Measurements from ENCODE around the gene TNRC18. TPM values are rescaled to one million over a fixed set of nuclear protein-coding genes. Genes with fewer than 3 reads are reported as not detected.

Gene TNRC18
- total and polyA plus RNA-seq, 4 donors: 2.3 to 37.1 (median 20.4) TPM

DNA sequence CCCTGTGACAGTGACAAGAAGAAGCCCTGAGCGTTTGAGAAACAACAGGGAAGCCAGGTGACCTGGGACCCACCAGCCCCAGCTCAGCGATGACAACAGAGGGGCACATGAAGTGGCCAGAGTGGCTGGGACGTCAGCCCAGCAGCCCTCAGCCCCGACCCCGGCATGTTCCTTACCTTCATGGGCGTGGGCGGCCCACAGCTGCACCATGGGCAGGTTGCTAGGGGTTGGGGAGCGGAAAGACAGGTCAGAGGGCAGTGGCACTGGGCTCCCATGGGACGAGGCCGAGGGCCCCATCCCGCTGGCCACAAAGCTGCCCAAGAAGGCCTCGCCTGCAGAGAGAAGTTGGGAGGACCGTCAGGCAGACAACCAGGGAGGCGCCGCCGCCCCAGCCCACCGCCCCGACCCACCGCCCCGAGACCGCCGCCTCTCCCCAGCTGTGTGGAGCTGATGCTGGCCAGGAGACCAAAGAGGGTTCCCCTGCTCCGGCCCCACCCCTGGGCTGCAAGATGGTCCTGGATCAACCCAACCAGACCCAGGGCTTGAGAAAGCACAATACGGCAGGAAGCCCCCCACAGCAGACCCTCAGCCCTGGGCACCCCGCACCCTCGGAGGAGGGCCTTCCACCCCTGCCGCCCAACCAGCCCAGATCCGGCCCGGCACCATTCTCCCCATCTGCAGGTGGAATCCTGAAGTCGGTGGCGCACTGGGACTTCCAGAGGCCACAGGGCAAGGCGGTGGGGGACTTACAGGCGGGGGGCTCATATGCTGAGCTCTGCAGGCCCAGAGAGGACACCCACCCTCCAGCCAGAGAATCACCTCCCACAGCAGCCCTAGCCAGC, 29.1 kb downstream of the TNRC18 start (continued):
- TF ChIP-seq HNF4A (conservative IDR thresholded peaks at IDR 0.05) (no peak), RAD21 (IDR thresholded peaks at IDR 0.05) (no peak), YY1 (IDR thresholded peaks at IDR 0.05) (no peak), GABPA (IDR thresholded peaks at IDR 0.05 in 1 of 2, conservative IDR thresholded peaks at IDR 0.05 in 1 of 2) (no peak)
- TF ChIP-seq, protein P1, sequence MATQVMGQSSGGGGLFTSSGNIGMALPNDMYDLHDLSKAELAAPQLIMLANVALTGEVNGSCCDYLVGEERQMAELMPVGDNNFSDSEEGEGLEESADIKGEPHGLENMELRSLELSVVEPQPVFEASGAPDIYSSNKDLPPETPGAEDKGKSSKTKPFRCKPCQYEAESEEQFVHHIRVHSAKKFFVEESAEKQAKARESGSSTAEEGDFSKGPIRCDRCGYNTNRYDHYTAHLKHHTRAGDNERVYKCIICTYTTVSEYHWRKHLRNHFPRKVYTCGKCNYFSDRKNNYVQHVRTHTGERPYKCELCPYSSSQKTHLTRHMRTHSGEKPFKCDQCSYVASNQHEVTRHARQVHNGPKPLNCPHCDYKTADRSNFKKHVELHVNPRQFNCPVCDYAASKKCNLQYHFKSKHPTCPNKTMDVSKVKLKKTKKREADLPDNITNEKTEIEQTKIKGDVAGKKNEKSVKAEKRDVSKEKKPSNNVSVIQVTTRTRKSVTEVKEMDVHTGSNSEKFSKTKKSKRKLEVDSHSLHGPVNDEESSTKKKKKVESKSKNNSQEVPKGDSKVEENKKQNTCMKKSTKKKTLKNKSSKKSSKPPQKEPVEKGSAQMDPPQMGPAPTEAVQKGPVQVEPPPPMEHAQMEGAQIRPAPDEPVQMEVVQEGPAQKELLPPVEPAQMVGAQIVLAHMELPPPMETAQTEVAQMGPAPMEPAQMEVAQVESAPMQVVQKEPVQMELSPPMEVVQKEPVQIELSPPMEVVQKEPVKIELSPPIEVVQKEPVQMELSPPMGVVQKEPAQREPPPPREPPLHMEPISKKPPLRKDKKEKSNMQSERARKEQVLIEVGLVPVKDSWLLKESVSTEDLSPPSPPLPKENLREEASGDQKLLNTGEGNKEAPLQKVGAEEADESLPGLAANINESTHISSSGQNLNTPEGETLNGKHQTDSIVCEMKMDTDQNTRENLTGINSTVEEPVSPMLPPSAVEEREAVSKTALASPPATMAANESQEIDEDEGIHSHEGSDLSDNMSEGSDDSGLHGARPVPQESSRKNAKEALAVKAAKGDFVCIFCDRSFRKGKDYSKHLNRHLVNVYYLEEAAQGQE (IDR thresholded peaks at IDR 0.05): no peak

DNA sequence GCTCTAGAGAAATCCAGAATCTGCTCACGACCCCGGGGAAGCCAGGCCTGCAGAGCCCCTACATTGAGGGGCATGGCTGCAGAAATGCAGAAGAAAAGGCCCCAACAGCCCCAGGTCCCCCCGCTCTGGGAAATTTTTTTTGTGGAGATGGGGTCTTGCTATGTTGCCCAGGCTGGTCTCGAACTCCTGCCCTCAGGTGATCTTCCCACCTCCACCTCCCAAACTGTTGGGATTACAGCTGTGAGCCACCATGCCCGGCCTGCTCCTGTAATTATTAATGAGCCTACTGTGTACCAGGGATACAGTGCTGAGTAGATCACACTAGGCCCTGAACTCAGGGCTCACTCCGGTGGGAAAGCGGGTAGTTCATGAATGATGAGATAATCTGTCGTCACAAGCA, 29.9 kb downstream of the TNRC18 start:
- Histone ChIP-seq H3K36me3 (ENCODE audit: control insufficient read depth in 4 of 4, insufficient read depth in 3 of 4, low read depth in 1 of 4, low read length in 3 of 4) (peaks cover 8 to 30% (median 17%) of the 10 kb centered on the region in 4 donors), H3K4me1 (ENCODE audit: control insufficient read depth in 4 of 4, insufficient read depth in 4 of 4, low read length in 3 of 4) (peaks cover 5 to 14% (median 7%) of the 10 kb centered on the region in 4 donors), H3K27ac (ENCODE audit: low read depth in 1 of 2, low read length in 2 of 2) (no peak overlapping the region), H3K9me3 (ENCODE audit: control insufficient read depth in 4 of 4, low read length in 3 of 4) (no peaks in the 10 kb centered on the region), H3K4me3 (ENCODE audit: low read depth in 1 of 3, low read length in 3 of 3) (no peak overlapping the region), H3K27me3 (ENCODE audit: control insufficient read depth in 4 of 4, insufficient read depth in 4 of 4, low read length in 3 of 4) (no peaks in the 10 kb centered on the region), H3K9ac (ENCODE audit: low read depth in 1 of 2, low read length in 2 of 2) (no peak overlapping the region)
- 95% methylated on average over 8 of the region's 8 CpGs for WGBS
- TF ChIP-seq NR2F2 (IDR thresholded peaks at IDR 0.05) (no peak), TAF1 (conservative IDR thresholded peaks at IDR 0.05) (no peak)
- TF ChIP-seq, protein P2, sequence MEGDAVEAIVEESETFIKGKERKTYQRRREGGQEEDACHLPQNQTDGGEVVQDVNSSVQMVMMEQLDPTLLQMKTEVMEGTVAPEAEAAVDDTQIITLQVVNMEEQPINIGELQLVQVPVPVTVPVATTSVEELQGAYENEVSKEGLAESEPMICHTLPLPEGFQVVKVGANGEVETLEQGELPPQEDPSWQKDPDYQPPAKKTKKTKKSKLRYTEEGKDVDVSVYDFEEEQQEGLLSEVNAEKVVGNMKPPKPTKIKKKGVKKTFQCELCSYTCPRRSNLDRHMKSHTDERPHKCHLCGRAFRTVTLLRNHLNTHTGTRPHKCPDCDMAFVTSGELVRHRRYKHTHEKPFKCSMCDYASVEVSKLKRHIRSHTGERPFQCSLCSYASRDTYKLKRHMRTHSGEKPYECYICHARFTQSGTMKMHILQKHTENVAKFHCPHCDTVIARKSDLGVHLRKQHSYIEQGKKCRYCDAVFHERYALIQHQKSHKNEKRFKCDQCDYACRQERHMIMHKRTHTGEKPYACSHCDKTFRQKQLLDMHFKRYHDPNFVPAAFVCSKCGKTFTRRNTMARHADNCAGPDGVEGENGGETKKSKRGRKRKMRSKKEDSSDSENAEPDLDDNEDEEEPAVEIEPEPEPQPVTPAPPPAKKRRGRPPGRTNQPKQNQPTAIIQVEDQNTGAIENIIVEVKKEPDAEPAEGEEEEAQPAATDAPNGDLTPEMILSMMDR (IDR thresholded peaks at IDR 0.05; ENCODE audit: low read depth, low read length, missing input control): no peak
- no peak for DNase-seq (ENCODE audit: low spot score)

DNA sequence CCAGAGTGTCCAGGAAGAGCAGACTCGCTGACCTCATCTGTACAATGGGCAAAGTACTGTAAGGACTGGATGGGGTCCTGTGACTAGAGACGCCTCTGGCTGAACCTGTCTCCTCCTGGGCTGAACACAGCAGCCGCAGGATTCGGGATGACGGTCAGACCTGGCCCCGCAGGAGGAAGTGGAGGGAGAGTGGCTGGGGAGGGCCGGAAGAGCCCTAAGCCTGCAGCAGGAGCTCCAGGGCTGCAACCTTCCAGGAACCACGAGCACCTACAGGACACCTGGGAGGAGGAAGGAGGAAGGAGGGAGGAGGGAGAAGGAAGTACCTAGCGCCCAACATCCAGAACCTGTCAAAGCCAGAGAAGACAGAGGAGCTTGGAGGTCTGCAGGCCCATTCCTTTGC, 30.3 kb downstream of the TNRC18 start:
- no peak for DNase-seq (ENCODE audit: low spot score)
- Histone ChIP-seq H3K4me3 (ENCODE audit: low read depth in 1 of 3, low read length in 3 of 3) (no peak overlapping the region), H3K27ac (ENCODE audit: low read depth in 1 of 2, low read length in 2 of 2) (no peak overlapping the region), H3K27me3 (ENCODE audit: control insufficient read depth in 4 of 4, insufficient read depth in 4 of 4, low read length in 3 of 4) (no peaks in the 10 kb centered on the region), H3K9me3 (ENCODE audit: control insufficient read depth in 4 of 4, low read length in 3 of 4) (no peaks in the 10 kb centered on the region), H3K9ac (ENCODE audit: low read depth in 1 of 2, low read length in 2 of 2) (no peak overlapping the region), H3K4me1 (ENCODE audit: control insufficient read depth in 4 of 4, insufficient read depth in 4 of 4, low read length in 3 of 4) (peaks cover 5 to 14% (median 7%) of the 10 kb centered on the region in 4 donors), H3K36me3 (ENCODE audit: control insufficient read depth in 4 of 4, insufficient read depth in 3 of 4, low read depth in 1 of 4, low read length in 3 of 4) (peaks cover 10 to 30% (median 17%) of the 10 kb centered on the region in 4 donors)
- WGBS: 91% methylated on average over 9 of the region's 9 CpGs
- no peak for TF ChIP-seq HNF4A (conservative IDR thresholded peaks at IDR 0.05)
- TF ChIP-seq, protein P1 (IDR thresholded peaks at IDR 0.05): no peak
- no peak for TF ChIP-seq FOXA2 (IDR thresholded peaks at IDR 0.05)
- no peak for TF ChIP-seq FOXA1 (IDR thresholded peaks at IDR 0.05)

All from liver (tissue), 9 donors.